Sciatic nerve (tissue), 2 donors: ENCODE results near the gene ABAT. TPM values are rescaled to one million over a fixed set of nuclear protein-coding genes. Genes with fewer than 3 reads are reported as not detected.
"Not testable (repeated sequence)": the region's sequence is repeated elsewhere in the genome, so short reads cannot be mapped to it uniquely, and the experiment has no call there.

ENCODE experiments used
- ATAC-seq: fragments of 200-7000 bp; cut with Tn5 transposase; one replicate; pipeline ENCODE4 v1.9.1; 2020; ENCODE audit warnings: mild to moderate bottlenecking, moderate library complexity
- DNase-seq: peaks from one replicate; pipeline ENCODE4 v3.0.0-alpha.2; 2020; ENCODE audit warnings: low spot score
- intact Hi-C: fragments of 100-400 bp; cut with DNase I; formaldehyde crosslinking; loops from one replicate; pipeline ENCODE4 v1.14.2; 2022
- total RNA-seq: library from RNA; stranded (reverse); fragmentation: NEBNext Ultra II Directional; extraction: Animal tissue kit (Norgen Biotek cat#: 25700); gene quantifications from one replicate; pipeline ENCODE4 v1.2.1, GENCODE V29; 2021
- donor health status: DM: no; HTN: no; CAD: no.
- donor health status: DM: no; HTN: no; CAD: no.

ABAT gene
- total RNA-seq, 1 donor from 2014 or later: 24.2 TPM

- DNase-seq (no peak), ATAC-seq (no peak)
- intact Hi-C loops: no loop called here
Measured at GRCh38 chr16:8762254-8762653, 87.8 kb downstream of the ABAT start.

GRCh38 chr16:8763083-8763482 lies 88.7 kb downstream of the ABAT start:
- DNase-seq: no peak
- intact Hi-C loops: no loop called here
- no peak for ATAC-seq

- ATAC-seq (no peak), DNase-seq (no peak)
- intact Hi-C loops: no loop called here
Measured at GRCh38 chr16:8763899-8764298, 89.5 kb downstream of the ABAT start.

GRCh38 chr16:8764525-8765250 lies 90.3 kb downstream of the ABAT start:
- intact Hi-C loops: no loop called here
- DNase-seq (no peak), ATAC-seq (no peak)

- ATAC-seq: no peak
- DNase-seq: no peak
- intact Hi-C loops: no loop called here
Measured at GRCh38 chr16:8767176-8767575, 92.8 kb downstream of the ABAT start.

GRCh38 chr16:8768283-8768682 lies 93.9 kb downstream of the ABAT start:
- DNase-seq: no peak
- no peak for ATAC-seq
- intact Hi-C loops: no loop called here

- intact Hi-C loops: no loop called here
- no peak for DNase-seq
- ATAC-seq: no peak
Measured at GRCh38 chr16:8768692-8769091, 94.3 kb downstream of the ABAT start.

GRCh38 chr16:8773537-8773936 lies 99.1 kb downstream of the ABAT start:
- DNase-seq (no peak), ATAC-seq (no peak)
- intact Hi-C loops: no loop called here

GRCh38 chr16:8774208-8774607 lies 99.8 kb downstream of the ABAT start:
- ATAC-seq: no peak
- intact Hi-C loops: no loop called here
- no peak for DNase-seq

GRCh38 chr16:8775359-8775758 lies 100.9 kb downstream of the ABAT start:
- DNase-seq: no peak
- intact Hi-C loops: no loop called here

GRCh38 chr16:8776129-8776584 lies 101.7 kb downstream of the ABAT start:
- ATAC-seq: no peak
- intact Hi-C loops: no loop called here

More at GRCh38 chr16:8775359-8775758, 100.9 kb downstream of the ABAT start:
- no peak for ATAC-seq

GRCh38 chr16:8777217-8777616 lies 102.8 kb downstream of the ABAT start:
- no peak for DNase-seq
- intact Hi-C loops: no loop called here
- no peak for ATAC-seq

More at GRCh38 chr16:8776129-8776584, 101.7 kb downstream of the ABAT start:
- DNase-seq: no peak

- DNase-seq (no peak), ATAC-seq (no peak)
- intact Hi-C loops: loop anchor here (10.0 kb wide), 1 partner anchor 107 kb away; the partner anchor contains the start of gene ABAT
Measured at GRCh38 chr16:8781797-8782196, 107.4 kb downstream of the ABAT start.

GRCh38 chr16:8782673-8783072 lies 108.3 kb downstream of the ABAT start:
- intact Hi-C loops: loop anchor here (10.0 kb wide), 1 partner anchor 108 kb away; the partner anchor contains the start of gene ABAT
- DNase-seq (no peak), ATAC-seq (no peak)

- no peak for ATAC-seq
- DNase-seq: no peak
- intact Hi-C loops: loop anchor here (10.0 kb wide), 1 partner anchor 111 kb away; the partner anchor contains the start of gene ABAT
Measured at GRCh38 chr16:8785408-8785807, 111.0 kb downstream of the ABAT start.

- DNase-seq, ATAC-seq: not testable (repeated sequence)
- intact Hi-C loops: loop anchor here (10.0 kb wide), 1 partner anchor 112 kb away; the partner anchor contains the start of gene ABAT
Measured at GRCh38 chr16:8786316-8786715, 111.9 kb downstream of the ABAT start.

- ATAC-seq: no peak
- intact Hi-C loops: loop anchor here (10.0 kb wide), 1 partner anchor 114 kb away; the partner anchor contains the start of gene ABAT
- no peak for DNase-seq
Measured at GRCh38 chr16:8788578-8789172, 114.3 kb downstream of the ABAT start.

GRCh38 chr16:8795091-8795490 lies 120.7 kb downstream of the ABAT start:
- ATAC-seq (no peak), DNase-seq (no peak)
- intact Hi-C loops: loop anchor here (10.0 kb wide), 1 partner anchor 80 kb away; no protein-coding TSS in a partner anchor

- ATAC-seq (no peak), DNase-seq (no peak)
- intact Hi-C loops: loop anchor here (10.0 kb wide), 1 partner anchor 79 kb away; no protein-coding TSS in a partner anchor
Measured at GRCh38 chr16:8795818-8796217, 121.4 kb downstream of the ABAT start.
